ENCODE data around the gene VILL.

GRCh38 chr3:38039101-38039898, 48.7 kb downstream of the VILL start, which contains the start of gene DLEC1:
- TF ChIP-seq POLR2A (IDR thresholded peaks at IDR 0.05) (no peak), POLR2AphosphoS5 (IDR thresholded peaks at IDR 0.05) (no peak)

All from gastroesophageal sphincter (tissue), 2 donors.